AG09309 (cell line): ENCODE measurements around the gene DLAT.
"Not testable (repeated sequence)": the region's sequence is repeated elsewhere in the genome, so short reads cannot be mapped to it uniquely, and the experiment has no call there.

ENCODE experiments used
- DNase-seq: peaks from one replicate; pipeline ENCODE4 v3.0.0-alpha.2; 2010; ENCODE audit warnings: low read depth
- H3K4me3 ChIP-seq: 2 replicates; pipeline ENCODE4 v1.5.1; 2011; ENCODE audit warnings: mild to moderate bottlenecking, low read depth, low read length, moderate library complexity; ENCODE audit not compliant: control insufficient read depth
- CTCF ChIP-seq: IDR thresholded peaks from 2 replicates; pipeline ENCODE4 v1.5.1; 2011; ENCODE audit warnings: mild to moderate bottlenecking, low read depth, low read length, inconsistent platforms; ENCODE audit not compliant: insufficient read depth, control insufficient read depth; ENCODE audit errors: missing control alignments

DLAT gene

GRCh38 chr11:111990381-111990780, 34.8 kb upstream of the DLAT start:
- H3K4me3 ChIP-seq: no peak overlapping the region
- no peak for DNase-seq
- no peak for TF ChIP-seq CTCF

GRCh38 chr11:111992206-111992855, 32.9 kb upstream of the DLAT start:
- DNase-seq: no peak
- H3K4me3 ChIP-seq: no peak overlapping the region
- TF ChIP-seq CTCF: no peak

GRCh38 chr11:111996129-111996528, 29.1 kb upstream of the DLAT start:
- no peak overlapping the region for H3K4me3 ChIP-seq
- DNase-seq: no peak
- TF ChIP-seq CTCF: no peak

GRCh38 chr11:111996669-111997068, 28.5 kb upstream of the DLAT start:
- H3K4me3 ChIP-seq: not testable (repeated sequence)
- DNase-seq: peak; percentile 52

DNA sequence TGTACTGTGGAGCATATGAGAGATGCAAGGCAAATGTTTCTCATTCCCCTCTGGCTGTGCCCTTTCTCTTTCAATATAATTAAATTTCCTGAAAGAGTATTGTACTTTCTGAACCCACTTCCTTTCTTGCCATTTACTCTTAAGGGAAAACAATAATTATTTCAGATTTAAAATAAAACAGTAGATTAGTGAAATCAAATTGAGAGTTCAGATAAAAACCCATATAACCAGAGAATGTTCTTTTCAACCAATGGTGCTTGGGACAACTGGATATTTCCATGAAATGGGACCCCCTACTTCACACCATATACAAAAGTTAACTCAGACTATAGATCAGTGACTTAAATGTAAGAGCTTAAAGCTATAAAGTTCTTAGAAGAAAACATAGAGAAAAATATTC, 26.1 kb upstream of the DLAT start:
- no peak overlapping the region for H3K4me3 ChIP-seq
- no peak for DNase-seq
- TF ChIP-seq CTCF: no peak

More at GRCh38 chr11:111996669-111997068, 28.5 kb upstream of the DLAT start:
- peak; percentile 66 for TF ChIP-seq CTCF

DNA sequence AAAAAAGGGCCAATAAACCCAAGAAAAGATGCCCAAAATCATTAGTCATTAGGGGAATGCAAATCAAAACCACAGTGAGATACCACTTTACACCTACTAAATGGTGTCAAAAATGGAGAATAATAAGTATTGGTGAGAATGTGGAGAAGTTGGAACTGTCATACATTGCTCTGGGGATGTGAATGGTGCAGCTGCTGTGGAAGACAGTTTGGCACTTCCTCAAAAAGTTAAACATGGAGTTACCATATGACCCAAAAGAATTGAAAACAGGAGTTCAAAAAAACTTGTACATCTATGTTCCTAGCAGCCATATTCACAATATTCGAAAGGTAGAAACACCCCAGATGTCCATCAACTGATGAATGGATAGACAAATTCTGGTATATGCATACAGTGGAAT, 24.5 kb upstream of the DLAT start:
- no peak overlapping the region for H3K4me3 ChIP-seq
- DNase-seq: no peak
- TF ChIP-seq CTCF: no peak
